ENCODE measurements around the gene XPNPEP1. TPM values are rescaled to one million over a fixed set of nuclear protein-coding genes. Genes with fewer than 3 reads are reported as not detected.

The XPNPEP1 gene
- total RNA-seq, 1 donor from 2014 or later, result 51.4 TPM

GRCh38 chr10:109883859-109884771, 39.2 kb downstream of the XPNPEP1 start:
- TF ChIP-seq, protein P1, sequence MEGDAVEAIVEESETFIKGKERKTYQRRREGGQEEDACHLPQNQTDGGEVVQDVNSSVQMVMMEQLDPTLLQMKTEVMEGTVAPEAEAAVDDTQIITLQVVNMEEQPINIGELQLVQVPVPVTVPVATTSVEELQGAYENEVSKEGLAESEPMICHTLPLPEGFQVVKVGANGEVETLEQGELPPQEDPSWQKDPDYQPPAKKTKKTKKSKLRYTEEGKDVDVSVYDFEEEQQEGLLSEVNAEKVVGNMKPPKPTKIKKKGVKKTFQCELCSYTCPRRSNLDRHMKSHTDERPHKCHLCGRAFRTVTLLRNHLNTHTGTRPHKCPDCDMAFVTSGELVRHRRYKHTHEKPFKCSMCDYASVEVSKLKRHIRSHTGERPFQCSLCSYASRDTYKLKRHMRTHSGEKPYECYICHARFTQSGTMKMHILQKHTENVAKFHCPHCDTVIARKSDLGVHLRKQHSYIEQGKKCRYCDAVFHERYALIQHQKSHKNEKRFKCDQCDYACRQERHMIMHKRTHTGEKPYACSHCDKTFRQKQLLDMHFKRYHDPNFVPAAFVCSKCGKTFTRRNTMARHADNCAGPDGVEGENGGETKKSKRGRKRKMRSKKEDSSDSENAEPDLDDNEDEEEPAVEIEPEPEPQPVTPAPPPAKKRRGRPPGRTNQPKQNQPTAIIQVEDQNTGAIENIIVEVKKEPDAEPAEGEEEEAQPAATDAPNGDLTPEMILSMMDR (IDR thresholded peaks at IDR 0.05; ENCODE audit: partially characterized antibody, unreplicated experiment), result peak; percentile 90
- H3K9me3 Mint-ChIP-seq (ENCODE audit: unreplicated experiment), result no peaks in the 10 kb centered on the region
- DNase-seq, result peak; percentile 76
- peaks cover 7% of the 10 kb centered on the region for H3K4me1 Mint-ChIP-seq (ENCODE audit: low read depth, unreplicated experiment)
- no peaks in the 10 kb centered on the region for H3K36me3 Mint-ChIP-seq (ENCODE audit: unreplicated experiment)
- peaks cover 8% of the 10 kb centered on the region for H3K27me3 Mint-ChIP-seq (ENCODE audit: unreplicated experiment)
- no peak overlapping the region for H3K27ac Mint-ChIP-seq (ENCODE audit: unreplicated experiment)
- peak overlapping the region; percentile 51 for H3K4me3 Mint-ChIP-seq (ENCODE audit: unreplicated experiment)

- no peak overlapping the region for H3K4me3 Mint-ChIP-seq (ENCODE audit: unreplicated experiment)
- H3K27me3 Mint-ChIP-seq (ENCODE audit: unreplicated experiment), result peaks cover 8% of the 10 kb centered on the region
- TF ChIP-seq, protein P1 (IDR thresholded peaks at IDR 0.05; ENCODE audit: partially characterized antibody, unreplicated experiment), result no peak
- no peak overlapping the region for H3K27ac Mint-ChIP-seq (ENCODE audit: unreplicated experiment)
- H3K9me3 Mint-ChIP-seq (ENCODE audit: unreplicated experiment), result no peaks in the 10 kb centered on the region
- no peaks in the 10 kb centered on the region for H3K36me3 Mint-ChIP-seq (ENCODE audit: unreplicated experiment)
- H3K4me1 Mint-ChIP-seq (ENCODE audit: low read depth, unreplicated experiment), result peaks cover 7% of the 10 kb centered on the region
- DNase-seq, result no peak
These were observed 40.9 kb downstream of the XPNPEP1 start for GRCh38 chr10:109882251-109883057.

DNA sequence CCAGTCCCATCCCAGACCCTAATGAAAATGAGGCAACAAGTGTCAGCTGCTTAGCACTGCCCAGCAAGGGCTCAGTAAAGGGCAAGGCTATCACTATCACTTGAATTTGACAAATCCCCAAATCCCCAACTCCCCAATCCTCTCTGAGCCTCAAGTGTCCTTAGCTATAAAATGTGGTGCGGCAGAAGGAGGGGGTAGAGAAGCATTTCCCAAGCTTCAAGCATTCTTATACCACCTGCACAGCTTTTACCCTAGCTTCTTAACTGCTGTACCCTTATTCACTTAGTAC, 41.6 kb downstream of the XPNPEP1 start:
- TF ChIP-seq, protein P1 (IDR thresholded peaks at IDR 0.05; ENCODE audit: partially characterized antibody, unreplicated experiment), result no peak
- DNase-seq, result no peak
- H3K27ac Mint-ChIP-seq (ENCODE audit: unreplicated experiment), result no peak overlapping the region
- H3K36me3 Mint-ChIP-seq (ENCODE audit: unreplicated experiment), result no peaks in the 10 kb centered on the region
- H3K9me3 Mint-ChIP-seq (ENCODE audit: unreplicated experiment), result no peaks in the 10 kb centered on the region
- no peak overlapping the region for H3K4me3 Mint-ChIP-seq (ENCODE audit: unreplicated experiment)
- peaks cover 7% of the 10 kb centered on the region for H3K4me1 Mint-ChIP-seq (ENCODE audit: low read depth, unreplicated experiment)
- peaks cover 3% of the 10 kb centered on the region for H3K27me3 Mint-ChIP-seq (ENCODE audit: unreplicated experiment)

GRCh38 chr10:109880886-109881768, 42.2 kb downstream of the XPNPEP1 start:
- no peaks in the 10 kb centered on the region for H3K9me3 Mint-ChIP-seq (ENCODE audit: unreplicated experiment)
- TF ChIP-seq, protein P1 (IDR thresholded peaks at IDR 0.05; ENCODE audit: partially characterized antibody, unreplicated experiment), result no peak
- H3K4me3 Mint-ChIP-seq (ENCODE audit: unreplicated experiment), result no peak overlapping the region
- H3K4me1 Mint-ChIP-seq (ENCODE audit: low read depth, unreplicated experiment), result peaks cover 7% of the 10 kb centered on the region
- peaks cover 3% of the 10 kb centered on the region for H3K27me3 Mint-ChIP-seq (ENCODE audit: unreplicated experiment)
- no peaks in the 10 kb centered on the region for H3K36me3 Mint-ChIP-seq (ENCODE audit: unreplicated experiment)
- H3K27ac Mint-ChIP-seq (ENCODE audit: unreplicated experiment), result no peak overlapping the region
- no peak for DNase-seq
